ENCODE results near the gene SLC35D1. TPM values are rescaled to one million over a fixed set of nuclear protein-coding genes. Genes with fewer than 3 reads are reported as not detected.

SLC35D1 gene
- total and polyA plus RNA-seq, 4 donors = 22.9 to 100 (median 29.5) TPM

- Histone ChIP-seq H3K9ac (ENCODE audit: low read depth in 1 of 2, low read length in 2 of 2) (no peak overlapping the region), H3K9me3 (ENCODE audit: control insufficient read depth in 4 of 4, low read length in 3 of 4) (no peaks in the 10 kb centered on the region), H3K4me1 (ENCODE audit: control insufficient read depth in 4 of 4, insufficient read depth in 4 of 4, low read length in 3 of 4) (peaks cover 7 to 28% (median 21%) of the 10 kb centered on the region in 4 donors), H3K27me3 (ENCODE audit: control insufficient read depth in 4 of 4, insufficient read depth in 4 of 4, low read length in 3 of 4) (no peaks in the 10 kb centered on the region), H3K36me3 (ENCODE audit: control insufficient read depth in 4 of 4, insufficient read depth in 3 of 4, low read depth in 1 of 4, low read length in 3 of 4) (peaks cover 2 to 22% (median 17%) of the 10 kb centered on the region in 4 donors), H3K27ac (ENCODE audit: low read depth in 1 of 2, low read length in 2 of 2) (no peak overlapping the region), H3K4me3 (ENCODE audit: low read depth in 1 of 3, low read length in 3 of 3) (no peak overlapping the region)
- WGBS = 57% methylated on average over 2 of the region's 2 CpGs
- no peak for DNase-seq (ENCODE audit: low spot score)
- TF ChIP-seq TAF1 (conservative IDR thresholded peaks at IDR 0.05) = no peak
- TF ChIP-seq, protein P1, sequence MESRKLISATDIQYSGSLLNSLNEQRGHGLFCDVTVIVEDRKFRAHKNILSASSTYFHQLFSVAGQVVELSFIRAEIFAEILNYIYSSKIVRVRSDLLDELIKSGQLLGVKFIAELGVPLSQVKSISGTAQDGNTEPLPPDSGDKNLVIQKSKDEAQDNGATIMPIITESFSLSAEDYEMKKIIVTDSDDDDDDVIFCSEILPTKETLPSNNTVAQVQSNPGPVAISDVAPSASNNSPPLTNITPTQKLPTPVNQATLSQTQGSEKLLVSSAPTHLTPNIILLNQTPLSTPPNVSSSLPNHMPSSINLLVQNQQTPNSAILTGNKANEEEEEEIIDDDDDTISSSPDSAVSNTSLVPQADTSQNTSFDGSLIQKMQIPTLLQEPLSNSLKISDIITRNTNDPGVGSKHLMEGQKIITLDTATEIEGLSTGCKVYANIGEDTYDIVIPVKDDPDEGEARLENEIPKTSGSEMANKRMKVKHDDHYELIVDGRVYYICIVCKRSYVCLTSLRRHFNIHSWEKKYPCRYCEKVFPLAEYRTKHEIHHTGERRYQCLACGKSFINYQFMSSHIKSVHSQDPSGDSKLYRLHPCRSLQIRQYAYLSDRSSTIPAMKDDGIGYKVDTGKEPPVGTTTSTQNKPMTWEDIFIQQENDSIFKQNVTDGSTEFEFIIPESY (IDR thresholded peaks at IDR 0.05) = no peak
- TF ChIP-seq HNF4A (conservative IDR thresholded peaks at IDR 0.05) = no peak
- TF ChIP-seq RXRA (IDR thresholded peaks at IDR 0.05) = no peak
- TF ChIP-seq MAX (IDR thresholded peaks at IDR 0.05) = no peak
- no peak for TF ChIP-seq ATF3 (IDR thresholded peaks at IDR 0.05)
- no peak for TF ChIP-seq CTCF (IDR thresholded peaks at IDR 0.05; ENCODE audit: low read depth, low read length, missing input control)
- no peak for TF ChIP-seq EGR1 (IDR thresholded peaks at IDR 0.05; ENCODE audit: low read depth in 2 of 2)
- TF ChIP-seq FOXA2 (IDR thresholded peaks at IDR 0.05) = no peak
- TF ChIP-seq FOXA1 (IDR thresholded peaks at IDR 0.05) = no peak
- TF ChIP-seq HNF4G (IDR thresholded peaks at IDR 0.05) = no peak
- TF ChIP-seq JUND (IDR thresholded peaks at IDR 0.05) = no peak
- TF ChIP-seq RAD21 (IDR thresholded peaks at IDR 0.05) = no peak
- TF ChIP-seq, protein P2, sequence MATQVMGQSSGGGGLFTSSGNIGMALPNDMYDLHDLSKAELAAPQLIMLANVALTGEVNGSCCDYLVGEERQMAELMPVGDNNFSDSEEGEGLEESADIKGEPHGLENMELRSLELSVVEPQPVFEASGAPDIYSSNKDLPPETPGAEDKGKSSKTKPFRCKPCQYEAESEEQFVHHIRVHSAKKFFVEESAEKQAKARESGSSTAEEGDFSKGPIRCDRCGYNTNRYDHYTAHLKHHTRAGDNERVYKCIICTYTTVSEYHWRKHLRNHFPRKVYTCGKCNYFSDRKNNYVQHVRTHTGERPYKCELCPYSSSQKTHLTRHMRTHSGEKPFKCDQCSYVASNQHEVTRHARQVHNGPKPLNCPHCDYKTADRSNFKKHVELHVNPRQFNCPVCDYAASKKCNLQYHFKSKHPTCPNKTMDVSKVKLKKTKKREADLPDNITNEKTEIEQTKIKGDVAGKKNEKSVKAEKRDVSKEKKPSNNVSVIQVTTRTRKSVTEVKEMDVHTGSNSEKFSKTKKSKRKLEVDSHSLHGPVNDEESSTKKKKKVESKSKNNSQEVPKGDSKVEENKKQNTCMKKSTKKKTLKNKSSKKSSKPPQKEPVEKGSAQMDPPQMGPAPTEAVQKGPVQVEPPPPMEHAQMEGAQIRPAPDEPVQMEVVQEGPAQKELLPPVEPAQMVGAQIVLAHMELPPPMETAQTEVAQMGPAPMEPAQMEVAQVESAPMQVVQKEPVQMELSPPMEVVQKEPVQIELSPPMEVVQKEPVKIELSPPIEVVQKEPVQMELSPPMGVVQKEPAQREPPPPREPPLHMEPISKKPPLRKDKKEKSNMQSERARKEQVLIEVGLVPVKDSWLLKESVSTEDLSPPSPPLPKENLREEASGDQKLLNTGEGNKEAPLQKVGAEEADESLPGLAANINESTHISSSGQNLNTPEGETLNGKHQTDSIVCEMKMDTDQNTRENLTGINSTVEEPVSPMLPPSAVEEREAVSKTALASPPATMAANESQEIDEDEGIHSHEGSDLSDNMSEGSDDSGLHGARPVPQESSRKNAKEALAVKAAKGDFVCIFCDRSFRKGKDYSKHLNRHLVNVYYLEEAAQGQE (IDR thresholded peaks at IDR 0.05) = no peak
- TF ChIP-seq GABPA (IDR thresholded peaks at IDR 0.05 in 1 of 2, conservative IDR thresholded peaks at IDR 0.05 in 1 of 2) = no peak
These were observed 33.2 kb downstream of the SLC35D1 start for GRCh38 chr1:67020765-67021164.

DNA sequence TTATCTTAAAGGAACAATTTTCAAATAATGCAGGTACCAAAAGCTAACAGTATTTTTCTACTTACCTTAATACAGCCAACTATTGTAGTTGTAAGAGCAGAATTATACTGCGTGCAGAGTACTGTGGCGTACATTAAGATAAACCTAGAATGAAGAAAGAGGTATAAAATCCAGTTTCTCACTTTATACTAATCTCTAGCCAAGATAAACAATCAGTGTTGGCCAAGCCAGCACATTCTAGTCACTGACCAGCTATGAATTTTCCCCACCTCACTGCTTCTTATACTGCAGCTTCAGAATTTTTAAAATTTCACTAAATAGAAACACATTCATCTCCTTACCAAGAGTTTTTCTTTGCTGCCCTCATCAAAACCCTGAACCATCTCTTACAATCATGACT is 33.6 kb downstream of the SLC35D1 start:
- no peaks in the 10 kb centered on the region for H3K27me3 ChIP-seq (ENCODE audit: control insufficient read depth in 4 of 4, insufficient read depth in 4 of 4, low read length in 3 of 4)
- H3K9ac ChIP-seq (ENCODE audit: low read depth in 1 of 2, low read length in 2 of 2) = no peak overlapping the region
- peak overlapping the region; percentile 21 to 26 for H3K27ac ChIP-seq (ENCODE audit: low read depth in 1 of 2, low read length in 2 of 2)
- no peak overlapping the region for H3K4me3 ChIP-seq (ENCODE audit: low read depth in 1 of 3, low read length in 3 of 3)
- peak in 1 of 2 donors; percentile 29 for TF ChIP-seq HNF4A (conservative IDR thresholded peaks at IDR 0.05)
- no peak for TF ChIP-seq RAD21 (IDR thresholded peaks at IDR 0.05)
- no peak for TF ChIP-seq SP1 (IDR thresholded peaks at IDR 0.05)
- TF ChIP-seq FOXA2 (IDR thresholded peaks at IDR 0.05) = peak; percentile 36
- TF ChIP-seq GABPA (IDR thresholded peaks at IDR 0.05 in 1 of 2, conservative IDR thresholded peaks at IDR 0.05 in 1 of 2) = no peak
- TF ChIP-seq RXRA (IDR thresholded peaks at IDR 0.05) = no peak
- DNase-seq (ENCODE audit: low spot score) = no peak
- WGBS = 39% methylated on average over 2 of the region's 2 CpGs
- H3K36me3 ChIP-seq (ENCODE audit: control insufficient read depth in 4 of 4, insufficient read depth in 3 of 4, low read depth in 1 of 4, low read length in 3 of 4) = peaks cover 2 to 22% (median 17%) of the 10 kb centered on the region in 4 donors
- peaks cover 7 to 28% (median 21%) of the 10 kb centered on the region in 4 donors for H3K4me1 ChIP-seq (ENCODE audit: control insufficient read depth in 4 of 4, insufficient read depth in 4 of 4, low read length in 3 of 4)
- no peaks in the 10 kb centered on the region for H3K9me3 ChIP-seq (ENCODE audit: control insufficient read depth in 4 of 4, low read length in 3 of 4)

All from liver (tissue), 9 donors.